Neuron (in vitro differentiated cells): ENCODE data around the gene CYP3A7.
"Not testable (repeated sequence)": the region's sequence is repeated elsewhere in the genome, so short reads cannot be mapped to it uniquely, and the experiment has no call there.

ENCODE experiments used
- H2AFZ ChIP-seq: one replicate; pipeline ENCODE4 v1.6.1; 2013; ENCODE audit warnings: low read depth, mild to moderate bottlenecking, inconsistent platforms, low read length, moderate library complexity
- H3K27me3 ChIP-seq: one replicate; pipeline ENCODE4 v1.6.1; 2013; ENCODE audit warnings: low read length; ENCODE audit not compliant: insufficient read depth
- H3K36me3 ChIP-seq: one replicate; pipeline ENCODE4 v1.6.1; 2013; ENCODE audit warnings: low read length; ENCODE audit not compliant: insufficient read depth
- H3K4me1 ChIP-seq: one replicate; pipeline ENCODE4 v1.6.1; 2013; ENCODE audit warnings: low read length; ENCODE audit not compliant: insufficient read depth
- H3K4me3 ChIP-seq: 2 replicates; pipeline ENCODE4 v1.5.1; 2013; ENCODE audit warnings: mild to moderate bottlenecking, low read length, moderate library complexity
- H3K9me3 ChIP-seq: one replicate; pipeline ENCODE4 v1.6.1; 2013; ENCODE audit warnings: low read length

CYP3A7 gene

GRCh38 chr7:99762680-99763327, 27.8 kb upstream of the CYP3A7 start:
- Histone ChIP-seq H3K4me1 (no peaks in the 10 kb centered on the region), H2AFZ (no peak overlapping the region), H3K9me3 (no peaks in the 10 kb centered on the region), H3K4me3 (no peak overlapping the region), H3K27me3 (peaks cover 6% of the 10 kb centered on the region), H3K36me3 (no peaks in the 10 kb centered on the region)

- Histone ChIP-seq H3K4me1 (peaks cover 6% of the 10 kb centered on the region), H3K27me3 (peaks cover 9% of the 10 kb centered on the region), H3K9me3 (no peaks in the 10 kb centered on the region), H3K36me3 (no peaks in the 10 kb centered on the region), H3K4me3 (no peak overlapping the region), H2AFZ (no peak overlapping the region)
These were observed 20.1 kb upstream of the CYP3A7 start for GRCh38 chr7:99755085-99755484.

- Histone ChIP-seq H3K36me3 (no peaks in the 10 kb centered on the region), H3K9me3 (no peaks in the 10 kb centered on the region), H3K4me1 (peaks cover 10% of the 10 kb centered on the region), H2AFZ (no peak overlapping the region), H3K4me3 (no peak overlapping the region), H3K27me3 (peaks cover 9% of the 10 kb centered on the region)
These were observed 17.4 kb upstream of the CYP3A7 start for GRCh38 chr7:99752356-99752755.

- not testable (repeated sequence) for H3K36me3 ChIP-seq, H3K4me1 ChIP-seq, H3K27me3 ChIP-seq, H2AFZ ChIP-seq, H3K9me3 ChIP-seq, H3K4me3 ChIP-seq
These were observed 16.5 kb upstream of the CYP3A7 start for GRCh38 chr7:99751322-99752052.

- Histone ChIP-seq H2AFZ (no peak overlapping the region), H3K9me3 (no peaks in the 10 kb centered on the region), H3K4me1 (peaks cover 10% of the 10 kb centered on the region), H3K27me3 (peaks cover 9% of the 10 kb centered on the region), H3K4me3 (no peak overlapping the region), H3K36me3 (no peaks in the 10 kb centered on the region)
These were observed 14.0 kb upstream of the CYP3A7 start for GRCh38 chr7:99748846-99749579.

- not testable (repeated sequence) for H3K27me3 ChIP-seq, H3K36me3 ChIP-seq, H2AFZ ChIP-seq, H3K4me1 ChIP-seq, H3K4me3 ChIP-seq, H3K9me3 ChIP-seq
These were observed 11.9 kb upstream of the CYP3A7 start for GRCh38 chr7:99746915-99747314.

- H3K9me3 ChIP-seq, H3K4me1 ChIP-seq, H3K27me3 ChIP-seq, H2AFZ ChIP-seq, H3K4me3 ChIP-seq, H3K36me3 ChIP-seq: not testable (repeated sequence)
These were observed 10.4 kb upstream of the CYP3A7 start for GRCh38 chr7:99745395-99745794.

GRCh38 chr7:99742737-99743394, 7.9 kb upstream of the CYP3A7 start:
- Histone ChIP-seq H3K27me3 (no peaks in the 10 kb centered on the region), H3K4me1 (no peaks in the 10 kb centered on the region), H3K9me3 (no peaks in the 10 kb centered on the region), H3K4me3 (no peak overlapping the region), H2AFZ (no peak overlapping the region), H3K36me3 (no peaks in the 10 kb centered on the region)

GRCh38 chr7:99741441-99741795, 6.4 kb upstream of the CYP3A7 start:
- Histone ChIP-seq H3K27me3 (no peaks in the 10 kb centered on the region), H3K36me3 (no peaks in the 10 kb centered on the region), H2AFZ (no peak overlapping the region), H3K4me3 (no peak overlapping the region), H3K4me1 (no peaks in the 10 kb centered on the region), H3K9me3 (no peaks in the 10 kb centered on the region)

GRCh38 chr7:99740573-99741440, 5.8 kb upstream of the CYP3A7 start:
- Histone ChIP-seq H3K9me3 (no peaks in the 10 kb centered on the region), H3K4me1 (no peaks in the 10 kb centered on the region), H2AFZ (no peak overlapping the region)

GRCh38 chr7:99739699-99740572, 4.9 kb upstream of the CYP3A7 start:
- no peaks in the 10 kb centered on the region for H3K4me1 ChIP-seq
- no peaks in the 10 kb centered on the region for H3K27me3 ChIP-seq
- H3K4me3 ChIP-seq: no peak overlapping the region
- H3K9me3 ChIP-seq: no peaks in the 10 kb centered on the region
- H3K36me3 ChIP-seq: no peaks in the 10 kb centered on the region
- H2AFZ ChIP-seq: no peak overlapping the region

More at GRCh38 chr7:99740573-99741440, 5.8 kb upstream of the CYP3A7 start:
- Histone ChIP-seq H3K4me3 (no peak overlapping the region), H3K27me3 (no peaks in the 10 kb centered on the region), H3K36me3 (no peaks in the 10 kb centered on the region)

GRCh38 chr7:99737726-99738125, 2.7 kb upstream of the CYP3A7 start:
- Histone ChIP-seq H2AFZ (no peak overlapping the region), H3K36me3 (no peaks in the 10 kb centered on the region), H3K4me1 (no peaks in the 10 kb centered on the region), H3K4me3 (no peak overlapping the region), H3K27me3 (no peaks in the 10 kb centered on the region), H3K9me3 (no peaks in the 10 kb centered on the region)
